22Rv1 (cell line): ENCODE results near the gene SLC9A4.

Source experiments
- H3K27ac ChIP-seq: fragments of 450-650 bp; 2 replicates; pipeline ENCODE4 v1.5.1; 2017
- CTCF ChIP-seq: fragments of 450-650 bp; IDR thresholded peaks from 2 replicates; pipeline ENCODE4 v1.5.1; 2017; ENCODE audit warnings: mild to moderate bottlenecking
- ZFX ChIP-seq: fragments of 450-650 bp; IDR thresholded peaks from 2 replicates; pipeline ENCODE4 v1.6.1; 2017; ENCODE audit warnings: antibody characterized with exemption, borderline replicate concordance

SLC9A4 gene

GRCh38 chr2:102578376-102578775 is 105.3 kb downstream of the SLC9A4 start:
- TF ChIP-seq CTCF (no peak), ZFX (no peak)
- H3K27ac ChIP-seq, result no peak overlapping the region

DNA sequence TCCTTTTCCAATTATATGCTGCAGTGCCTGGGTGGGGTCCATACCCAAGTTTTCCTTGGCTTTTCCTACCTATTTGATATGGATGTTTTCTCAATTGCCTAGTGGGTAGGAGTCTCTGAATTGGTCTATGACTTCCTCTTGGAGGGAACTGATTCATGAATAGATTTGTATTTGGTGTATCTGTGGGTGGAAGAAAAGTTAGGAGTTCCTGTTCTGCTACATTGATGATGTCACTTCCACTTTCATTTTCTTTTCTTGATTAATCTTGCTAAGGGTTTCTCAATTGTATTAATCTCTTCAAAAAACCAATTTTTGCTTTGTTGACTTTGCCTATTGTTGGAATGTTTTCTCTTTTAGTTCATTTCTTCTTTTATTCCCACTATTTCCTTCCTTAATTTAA is 108.9 kb downstream of the SLC9A4 start:
- TF ChIP-seq CTCF (no peak), ZFX (no peak)
- H3K27ac ChIP-seq, result no peak overlapping the region

- H3K27ac ChIP-seq, result no peak overlapping the region
- no peak for TF ChIP-seq CTCF
- no peak for TF ChIP-seq ZFX
These were observed 109.8 kb downstream of the SLC9A4 start for GRCh38 chr2:102582845-102583244.
